ENCODE results near the gene PMPCB.

DNA sequence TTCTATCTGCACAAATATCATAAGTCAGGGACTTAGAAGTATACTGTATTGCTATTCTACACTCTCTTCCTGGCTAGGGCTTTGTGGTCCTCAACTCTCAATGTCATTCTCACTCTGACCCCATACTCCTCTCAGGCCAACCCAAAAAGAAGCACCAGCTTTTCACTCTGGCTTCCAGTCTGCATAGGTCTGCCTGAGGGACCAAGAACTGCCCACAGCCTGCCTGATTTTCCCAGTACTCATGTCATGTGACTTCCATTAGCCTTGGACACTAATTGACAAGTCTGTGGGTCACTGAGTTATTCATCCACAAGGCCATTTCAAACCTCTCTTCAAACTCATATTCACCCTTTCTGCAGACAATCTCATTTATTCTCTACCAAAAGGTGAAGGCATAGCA lies 19.8 kb downstream of the PMPCB start:
- TF ChIP-seq, protein P1, sequence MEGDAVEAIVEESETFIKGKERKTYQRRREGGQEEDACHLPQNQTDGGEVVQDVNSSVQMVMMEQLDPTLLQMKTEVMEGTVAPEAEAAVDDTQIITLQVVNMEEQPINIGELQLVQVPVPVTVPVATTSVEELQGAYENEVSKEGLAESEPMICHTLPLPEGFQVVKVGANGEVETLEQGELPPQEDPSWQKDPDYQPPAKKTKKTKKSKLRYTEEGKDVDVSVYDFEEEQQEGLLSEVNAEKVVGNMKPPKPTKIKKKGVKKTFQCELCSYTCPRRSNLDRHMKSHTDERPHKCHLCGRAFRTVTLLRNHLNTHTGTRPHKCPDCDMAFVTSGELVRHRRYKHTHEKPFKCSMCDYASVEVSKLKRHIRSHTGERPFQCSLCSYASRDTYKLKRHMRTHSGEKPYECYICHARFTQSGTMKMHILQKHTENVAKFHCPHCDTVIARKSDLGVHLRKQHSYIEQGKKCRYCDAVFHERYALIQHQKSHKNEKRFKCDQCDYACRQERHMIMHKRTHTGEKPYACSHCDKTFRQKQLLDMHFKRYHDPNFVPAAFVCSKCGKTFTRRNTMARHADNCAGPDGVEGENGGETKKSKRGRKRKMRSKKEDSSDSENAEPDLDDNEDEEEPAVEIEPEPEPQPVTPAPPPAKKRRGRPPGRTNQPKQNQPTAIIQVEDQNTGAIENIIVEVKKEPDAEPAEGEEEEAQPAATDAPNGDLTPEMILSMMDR (IDR thresholded peaks at IDR 0.05 in 4 of 5, conservative IDR thresholded peaks at IDR 0.05 in 1 of 5) = no peak
- no peak for TF ChIP-seq POLR2A (IDR thresholded peaks at IDR 0.05)
